Measurements from ENCODE around the gene ARID1B.

Gene ARID1B

DNA sequence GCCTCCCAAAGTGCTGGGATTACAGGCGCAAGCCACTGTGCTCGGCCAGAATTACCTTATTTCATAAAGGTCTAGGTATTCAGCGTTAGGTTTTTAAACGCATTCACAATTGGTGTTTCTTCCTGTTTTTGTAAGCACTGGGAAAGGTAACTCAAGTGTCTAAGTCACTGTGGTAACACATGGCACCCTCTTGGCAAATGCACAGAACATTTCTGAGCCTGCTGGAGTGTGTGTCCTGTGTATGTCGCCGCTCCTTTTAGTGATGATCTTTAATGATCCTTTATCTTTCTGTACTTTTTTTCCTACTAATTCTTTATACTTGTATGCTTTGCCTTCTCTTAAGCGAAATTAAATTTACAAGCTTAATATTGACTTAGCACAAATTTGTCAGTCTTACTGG, 263.0 kb downstream of the ARID1B start:
- H3K36me3 ChIP-seq, result no peaks in the 10 kb centered on the region
- H3K4me1 ChIP-seq, result peaks cover 4% of the 10 kb centered on the region; the same call in 1 of the 2 replicates
- no peak for DNase-seq
- TF ChIP-seq, protein P1, sequence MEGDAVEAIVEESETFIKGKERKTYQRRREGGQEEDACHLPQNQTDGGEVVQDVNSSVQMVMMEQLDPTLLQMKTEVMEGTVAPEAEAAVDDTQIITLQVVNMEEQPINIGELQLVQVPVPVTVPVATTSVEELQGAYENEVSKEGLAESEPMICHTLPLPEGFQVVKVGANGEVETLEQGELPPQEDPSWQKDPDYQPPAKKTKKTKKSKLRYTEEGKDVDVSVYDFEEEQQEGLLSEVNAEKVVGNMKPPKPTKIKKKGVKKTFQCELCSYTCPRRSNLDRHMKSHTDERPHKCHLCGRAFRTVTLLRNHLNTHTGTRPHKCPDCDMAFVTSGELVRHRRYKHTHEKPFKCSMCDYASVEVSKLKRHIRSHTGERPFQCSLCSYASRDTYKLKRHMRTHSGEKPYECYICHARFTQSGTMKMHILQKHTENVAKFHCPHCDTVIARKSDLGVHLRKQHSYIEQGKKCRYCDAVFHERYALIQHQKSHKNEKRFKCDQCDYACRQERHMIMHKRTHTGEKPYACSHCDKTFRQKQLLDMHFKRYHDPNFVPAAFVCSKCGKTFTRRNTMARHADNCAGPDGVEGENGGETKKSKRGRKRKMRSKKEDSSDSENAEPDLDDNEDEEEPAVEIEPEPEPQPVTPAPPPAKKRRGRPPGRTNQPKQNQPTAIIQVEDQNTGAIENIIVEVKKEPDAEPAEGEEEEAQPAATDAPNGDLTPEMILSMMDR (IDR thresholded peaks at IDR 0.05; ENCODE audit: low read depth, low read length), result no peak
- no peaks in the 10 kb centered on the region for H3K27me3 ChIP-seq
- no peaks in the 10 kb centered on the region for H3K9me3 ChIP-seq
- no peak overlapping the region for H3K4me3 ChIP-seq (ENCODE audit: low read depth, low read length)

DNA sequence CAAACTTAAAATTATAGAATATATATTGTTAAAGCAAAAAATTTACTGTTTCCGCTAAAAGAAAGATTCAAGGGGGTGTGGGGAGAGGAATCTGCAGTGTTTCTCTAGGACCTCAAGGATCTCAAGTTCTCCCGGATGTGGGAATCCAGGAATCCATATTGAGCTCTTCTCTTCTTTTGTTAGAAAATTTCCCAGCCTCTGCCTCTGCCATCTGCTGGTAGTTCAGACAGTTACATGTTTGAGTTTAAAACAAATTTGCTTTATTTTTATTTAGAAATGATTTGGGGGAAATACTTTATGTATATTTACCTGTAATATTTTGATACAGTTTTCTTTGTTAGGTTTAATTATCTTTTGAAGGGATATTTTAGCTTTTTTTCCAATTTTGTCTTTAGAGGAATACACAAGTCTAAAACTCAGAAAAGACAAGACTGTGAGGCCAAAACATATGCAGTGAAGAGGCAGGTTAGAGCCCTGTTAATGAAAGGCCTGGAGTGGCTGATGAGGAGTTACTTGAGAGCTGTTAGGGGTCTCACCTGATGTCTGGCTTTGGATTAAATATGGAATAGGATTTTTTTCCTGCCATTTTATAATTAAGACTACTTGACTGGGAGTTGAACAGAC, 268.8 kb downstream of the ARID1B start:
- Histone ChIP-seq H3K9me3 (no peaks in the 10 kb centered on the region), H3K36me3 (no peaks in the 10 kb centered on the region), H3K27me3 (no peaks in the 10 kb centered on the region), H3K4me1 (peaks cover 15% of the 10 kb centered on the region), H3K4me3 (ENCODE audit: low read depth, low read length) (no peak overlapping the region)
- TF ChIP-seq, protein P1 (IDR thresholded peaks at IDR 0.05; ENCODE audit: low read depth, low read length), result peak; percentile 70
- DNase-seq, result peak; percentile 27

GRCh38 chr6:157046776-157047175, 269.6 kb downstream of the ARID1B start:
- no peaks in the 10 kb centered on the region for H3K27me3 ChIP-seq
- H3K36me3 ChIP-seq, result no peaks in the 10 kb centered on the region
- H3K9me3 ChIP-seq, result no peaks in the 10 kb centered on the region
- no peak for DNase-seq
- peaks cover 21% of the 10 kb centered on the region for H3K4me1 ChIP-seq
- H3K4me3 ChIP-seq (ENCODE audit: low read depth, low read length), result no peak overlapping the region
- TF ChIP-seq, protein P1 (IDR thresholded peaks at IDR 0.05; ENCODE audit: low read depth, low read length), result no peak

DNA sequence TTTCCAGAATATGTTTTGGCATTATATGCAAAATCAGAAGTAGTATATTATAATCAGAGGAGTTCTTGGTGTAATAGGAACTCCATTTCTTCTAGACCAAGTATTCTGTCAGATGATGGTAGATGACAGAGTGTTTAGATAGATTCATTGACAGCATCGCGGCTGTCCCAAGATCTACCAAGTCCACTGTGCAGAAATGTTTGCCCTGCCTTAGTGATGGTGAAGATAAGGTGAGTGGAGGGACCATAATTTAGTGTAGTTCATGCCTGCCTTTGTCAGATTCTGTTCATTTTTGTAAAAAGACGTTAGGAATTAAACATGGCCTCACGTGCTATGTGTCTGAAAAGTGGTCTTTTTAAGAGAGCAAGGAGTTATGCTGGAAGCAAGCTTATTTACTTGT, 270.1 kb downstream of the ARID1B start:
- Histone ChIP-seq H3K4me3 (ENCODE audit: low read depth, low read length) (no peak overlapping the region), H3K36me3 (no peaks in the 10 kb centered on the region; the same call in 1 of the 2 replicates), H3K4me1 (peaks cover 22% of the 10 kb centered on the region), H3K27me3 (no peaks in the 10 kb centered on the region), H3K9me3 (no peaks in the 10 kb centered on the region)
- DNase-seq, result no peak
- TF ChIP-seq, protein P1 (IDR thresholded peaks at IDR 0.05; ENCODE audit: low read depth, low read length), result no peak

DNA sequence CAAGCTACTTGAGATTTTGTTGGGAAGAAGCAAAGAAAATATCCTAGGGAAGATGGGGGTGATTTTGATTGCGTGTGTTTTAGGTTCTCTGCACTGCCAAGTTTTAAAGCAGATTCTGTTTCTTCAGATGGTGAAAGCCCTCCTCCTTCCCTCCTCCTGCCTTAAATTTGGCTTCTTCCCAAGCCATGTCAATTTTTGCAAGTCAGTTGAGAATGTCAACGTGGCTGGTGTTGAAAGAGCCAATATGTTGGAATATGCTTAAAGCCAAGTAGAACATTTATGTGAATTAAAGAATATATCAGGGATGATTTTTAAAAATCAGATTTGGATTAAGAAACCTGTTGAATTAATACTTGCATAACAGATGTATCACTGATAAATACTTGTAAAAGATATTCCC, 270.8 kb downstream of the ARID1B start:
- Histone ChIP-seq H3K4me1 (peaks cover 22% of the 10 kb centered on the region), H3K9me3 (no peaks in the 10 kb centered on the region), H3K27me3 (no peaks in the 10 kb centered on the region), H3K4me3 (ENCODE audit: low read depth, low read length) (no peak overlapping the region), H3K36me3 (no peaks in the 10 kb centered on the region; the same call in 1 of the 2 replicates)
- TF ChIP-seq, protein P1 (IDR thresholded peaks at IDR 0.05; ENCODE audit: low read depth, low read length), result no peak
- DNase-seq, result no peak

DNA sequence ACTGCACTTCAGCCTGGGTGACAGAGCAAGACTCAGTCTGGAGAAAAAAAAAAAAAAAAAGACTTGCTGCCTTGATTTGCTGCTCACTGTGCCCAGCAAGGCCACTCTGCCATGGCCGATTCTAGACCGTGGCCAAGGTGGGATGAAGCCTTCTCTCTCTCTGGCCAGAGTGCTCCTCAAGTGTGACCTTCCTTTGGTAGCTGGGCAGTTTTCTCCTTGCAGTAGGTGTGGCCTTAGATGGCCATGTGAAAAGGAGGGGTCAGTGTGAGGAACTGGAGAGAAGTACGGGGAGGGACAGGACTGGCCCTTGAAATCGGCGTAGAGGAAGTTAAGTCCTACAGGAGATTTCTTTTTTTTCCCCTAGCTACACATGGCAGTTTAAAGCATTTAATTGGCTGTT, 272.0 kb downstream of the ARID1B start:
- Histone ChIP-seq H3K27me3 (no peaks in the 10 kb centered on the region), H3K36me3 (no peaks in the 10 kb centered on the region; the same call in 1 of the 2 replicates)
- TF ChIP-seq, protein P1 (IDR thresholded peaks at IDR 0.05; ENCODE audit: low read depth, low read length), result no peak

More for the DNA sequence above, 272.0 kb downstream of the ARID1B start:
- H3K4me3 ChIP-seq (ENCODE audit: low read depth, low read length), result no peak overlapping the region
- H3K9me3 ChIP-seq, result no peaks in the 10 kb centered on the region
- H3K4me1 ChIP-seq, result peaks cover 19% of the 10 kb centered on the region
- no peak for DNase-seq
